Cardiac muscle cell (in vitro differentiated cells and primary cell): ENCODE results near the gene DBP. TPM values are rescaled to one million over a fixed set of nuclear protein-coding genes. Genes with fewer than 3 reads are reported as not detected.

Experiments
- DNase-seq, 2 donors: peaks; one replicate each; pipeline versions ENCODE4 v3.0.0 to v3.0.0-alpha.2; 2010 to 2017; ENCODE audit warnings: low read depth in 1 of 2, low spot score in 1 of 2
- H3K27ac ChIP-seq: fragments of 200-600 bp; sonication (generic); 2 replicates; pipeline ENCODE4 v1.5.1; 2016
- H3K27me3 ChIP-seq: fragments of 200-600 bp; sonication (generic); 2 replicates; pipeline ENCODE4 v1.6.0; 2016; ENCODE audit warnings: control low read depth
- H3K36me3 ChIP-seq: fragments of 200-600 bp; sonication (generic); 2 replicates; pipeline ENCODE4 v1.5.1; 2016; ENCODE audit warnings: control low read depth
- H3K4me1 ChIP-seq: fragments of 200-600 bp; sonication (generic); 2 replicates; pipeline ENCODE4 v1.8.1; 2017; ENCODE audit warnings: low read depth, mild to moderate bottlenecking, mixed run types
- H3K4me3 ChIP-seq: fragments of 200-600 bp; sonication (generic); 2 replicates; pipeline ENCODE4 v1.5.1; 2016; ENCODE audit warnings: mild to moderate bottlenecking
- H3K9me3 ChIP-seq: fragments of 200-600 bp; sonication (generic); 2 replicates; pipeline ENCODE4 v1.5.1; 2017; ENCODE audit warnings: low read depth, mild to moderate bottlenecking, control low read depth
- polyA plus RNA-seq: library from polyadenylated mRNA; unstranded; fragments of >200 nt; fragmentation: Nextera tagmentation; extraction: Ambion mirVana; gene quantifications from 2 replicates; pipeline ENCODE4 v1.2.1, GENCODE V29; 2016
- total RNA-seq: library from RNA; depleted of rRNA; stranded (reverse); fragments of >200 nt; gene quantifications from 2 replicates; pipeline ENCODE4 v1.2.3, GENCODE V29; 2016
- TF ChIP-seq, protein P1 (sequence below): IDR thresholded peaks from 2 replicates; pipeline ENCODE4 v1.5.1; 2012; ENCODE audit warnings: low read depth, mild to moderate bottlenecking, low read length

DBP gene
- total and polyA plus RNA-seq, 2 experiments from 2014 or later = 23.3 to 30.0 TPM

DNA sequence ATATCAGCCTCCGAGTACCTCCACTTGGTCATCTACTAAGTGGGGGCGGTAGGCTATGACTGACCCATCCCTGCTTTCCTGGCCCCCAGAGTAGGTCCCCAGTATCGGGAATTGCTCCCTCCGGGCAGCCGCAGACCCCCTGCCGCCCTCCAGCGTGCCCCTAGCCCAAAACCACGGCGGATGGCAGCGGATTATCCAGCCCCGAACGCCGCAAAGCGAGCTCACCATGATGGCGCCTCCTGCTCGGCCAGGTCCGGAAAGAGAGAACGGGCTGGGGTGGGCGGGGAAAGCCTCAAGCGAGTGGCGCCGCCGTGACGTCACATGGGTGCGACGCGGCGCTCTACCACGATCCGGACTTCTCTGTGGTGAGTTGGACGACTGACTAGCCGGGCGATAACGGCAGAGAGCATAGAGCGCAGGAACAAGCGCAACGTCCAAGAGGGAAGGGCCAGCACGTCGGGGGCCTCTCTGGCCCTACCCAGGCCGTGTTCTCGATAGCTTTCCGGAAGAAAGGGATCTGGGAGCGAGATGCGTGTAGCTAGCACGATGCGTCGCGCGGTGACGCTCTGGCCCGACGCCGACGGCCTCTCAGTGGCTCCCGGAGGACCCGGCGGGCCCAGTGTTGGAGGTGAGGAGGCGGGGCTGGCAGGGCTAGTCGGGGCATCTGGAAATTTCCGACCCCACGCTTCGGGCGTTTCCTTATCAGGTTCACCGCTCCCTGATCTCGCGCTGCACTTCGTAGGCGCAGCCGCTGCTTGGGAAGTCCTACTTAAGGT is 18.1 kb downstream of the DBP start, which contains the start of the genes RPL18 and SPHK2:
Gene RPL18, minus strand, starts transcription at position 263 of the 776 bp plus-strand sequence. Its CDS starts 35 bp downstream, at position 228.
Gene SPHK2, plus strand, starts transcription at position 591 of the 776 bp plus-strand sequence. CDS start 1,009 bp downstream, outside the sequence.
- H3K27ac ChIP-seq = peak within 1 kb of the TSS; percentile 88
- no peaks in the 10 kb centered on the region for H3K9me3 ChIP-seq
- H3K27me3 ChIP-seq = no peaks in the 10 kb centered on the region
- peaks cover 15% of the 10 kb centered on the region for H3K4me1 ChIP-seq
- H3K36me3 ChIP-seq = peaks cover 26% of the 10 kb centered on the region
- peak within 1 kb of the TSS; percentile 89 for H3K4me3 ChIP-seq
- DNase-seq = peak; percentile 99 to 100
- TF ChIP-seq, protein P1, sequence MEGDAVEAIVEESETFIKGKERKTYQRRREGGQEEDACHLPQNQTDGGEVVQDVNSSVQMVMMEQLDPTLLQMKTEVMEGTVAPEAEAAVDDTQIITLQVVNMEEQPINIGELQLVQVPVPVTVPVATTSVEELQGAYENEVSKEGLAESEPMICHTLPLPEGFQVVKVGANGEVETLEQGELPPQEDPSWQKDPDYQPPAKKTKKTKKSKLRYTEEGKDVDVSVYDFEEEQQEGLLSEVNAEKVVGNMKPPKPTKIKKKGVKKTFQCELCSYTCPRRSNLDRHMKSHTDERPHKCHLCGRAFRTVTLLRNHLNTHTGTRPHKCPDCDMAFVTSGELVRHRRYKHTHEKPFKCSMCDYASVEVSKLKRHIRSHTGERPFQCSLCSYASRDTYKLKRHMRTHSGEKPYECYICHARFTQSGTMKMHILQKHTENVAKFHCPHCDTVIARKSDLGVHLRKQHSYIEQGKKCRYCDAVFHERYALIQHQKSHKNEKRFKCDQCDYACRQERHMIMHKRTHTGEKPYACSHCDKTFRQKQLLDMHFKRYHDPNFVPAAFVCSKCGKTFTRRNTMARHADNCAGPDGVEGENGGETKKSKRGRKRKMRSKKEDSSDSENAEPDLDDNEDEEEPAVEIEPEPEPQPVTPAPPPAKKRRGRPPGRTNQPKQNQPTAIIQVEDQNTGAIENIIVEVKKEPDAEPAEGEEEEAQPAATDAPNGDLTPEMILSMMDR = no peak

DNA sequence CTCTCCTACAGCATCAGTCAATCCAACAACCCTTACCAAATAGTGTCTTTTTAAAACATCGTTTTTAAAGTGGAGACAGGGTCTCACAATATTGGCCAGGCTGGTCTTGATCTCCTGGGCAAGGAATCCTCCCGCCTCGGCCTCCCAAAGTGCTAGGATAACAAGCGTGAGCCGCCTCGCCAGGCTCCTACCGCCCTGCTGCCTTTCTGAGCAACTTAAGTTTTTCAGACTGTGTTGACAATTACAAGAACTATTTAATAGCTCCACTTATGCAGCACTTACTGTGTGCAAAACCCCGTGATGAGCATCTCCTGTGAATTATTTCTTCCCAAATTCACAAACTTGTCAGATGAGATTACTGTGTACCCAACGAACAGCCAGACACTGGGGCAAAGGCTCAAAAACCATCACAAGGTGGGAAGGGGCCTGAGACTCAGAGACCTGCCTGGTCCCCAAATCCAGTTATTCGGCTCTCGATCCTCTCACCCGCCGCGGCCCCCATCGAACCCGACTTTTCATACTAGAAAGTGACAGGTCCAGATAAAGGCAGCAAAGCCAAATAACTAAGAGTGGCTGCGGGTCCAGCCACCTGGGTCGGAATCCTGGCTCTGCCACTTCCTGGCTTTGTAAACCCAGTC is 18.8 kb downstream of the DBP start:
- Histone ChIP-seq H3K4me1 (peaks cover 23% of the 10 kb centered on the region), H3K36me3 (peaks cover 26% of the 10 kb centered on the region), H3K9me3 (no peaks in the 10 kb centered on the region), H3K27ac (peak overlapping the region; percentile 88), H3K4me3 (peak overlapping the region; percentile 89), H3K27me3 (no peaks in the 10 kb centered on the region)
- TF ChIP-seq, protein P1 = no peak
- peak in 1 of 2 donors; percentile 47 for DNase-seq

DNA sequence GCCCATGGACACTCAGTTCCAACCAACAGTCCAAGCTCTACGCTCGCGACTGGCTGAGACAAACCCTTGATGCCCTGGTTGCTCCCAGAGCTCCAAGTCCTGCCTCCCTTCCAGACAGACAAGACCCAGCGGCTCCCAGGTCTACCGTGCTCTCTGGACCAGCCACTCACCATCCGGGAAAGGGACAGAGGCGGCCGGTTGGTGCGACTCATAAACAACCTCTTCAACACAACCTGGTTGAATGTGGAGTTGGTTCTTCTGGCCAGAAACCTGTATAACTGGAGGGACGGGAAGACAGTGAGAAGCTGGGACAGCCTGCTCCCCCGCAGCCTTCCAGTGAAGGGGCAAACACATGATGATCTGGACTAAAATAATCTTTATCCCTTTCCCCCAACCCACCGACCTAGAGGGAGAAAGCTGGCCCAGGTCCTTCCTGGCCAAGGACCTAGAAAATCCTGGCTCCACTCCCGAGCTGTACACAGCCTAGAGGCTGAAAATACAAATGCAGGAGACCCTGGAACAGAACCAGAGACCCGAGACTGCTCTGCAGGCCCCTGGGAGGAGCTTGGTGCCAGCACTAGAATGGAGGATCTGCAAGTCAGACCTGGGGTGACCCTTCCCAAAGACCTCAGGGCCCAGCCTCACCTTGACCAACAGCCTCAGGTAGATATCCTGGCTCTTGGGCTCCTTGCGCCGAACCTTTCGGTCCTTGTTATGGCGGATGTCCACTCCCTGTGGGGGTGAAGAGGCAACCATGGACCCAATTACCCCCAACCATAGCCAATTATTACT is 19.8 kb downstream of the DBP start:
- H3K4me3 ChIP-seq = peak overlapping the region; percentile 89
- H3K9me3 ChIP-seq = no peaks in the 10 kb centered on the region
- DNase-seq = peak in 1 of 2 donors; percentile 61
- peaks cover 23% of the 10 kb centered on the region for H3K4me1 ChIP-seq
- no peaks in the 10 kb centered on the region for H3K27me3 ChIP-seq
- H3K27ac ChIP-seq = peak overlapping the region; percentile 44
- H3K36me3 ChIP-seq = peaks cover 26% of the 10 kb centered on the region
- TF ChIP-seq, protein P1 = peak; percentile 22

DNA sequence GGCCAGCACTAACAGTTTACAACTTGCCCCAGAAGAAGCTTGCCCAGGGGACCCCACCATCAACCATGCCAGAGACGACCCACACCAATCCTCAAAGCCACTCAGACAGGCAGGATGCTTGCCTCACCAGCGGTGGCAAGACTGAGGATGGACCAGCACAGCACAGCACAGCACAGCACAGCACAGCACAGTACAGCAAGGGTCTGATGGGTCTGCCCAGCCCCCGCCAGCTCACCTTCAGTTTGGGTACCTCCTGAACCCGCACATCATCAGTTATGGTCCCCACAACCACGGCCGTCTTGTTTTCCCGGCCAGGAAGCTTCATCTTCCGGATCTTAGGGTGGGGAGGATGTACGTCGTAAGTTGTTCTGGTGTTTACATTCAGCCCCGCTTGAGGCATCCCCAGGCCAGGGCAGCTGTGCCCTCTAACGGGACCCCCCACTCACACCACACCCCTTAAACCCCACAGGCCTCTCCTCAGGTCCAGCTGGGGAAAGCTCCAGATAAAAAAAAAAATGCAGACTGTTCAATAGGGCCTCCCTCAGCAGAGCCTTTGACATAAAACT is 20.6 kb downstream of the DBP start:
- H3K4me3 ChIP-seq = no peak overlapping the region
- H3K27ac ChIP-seq = no peak overlapping the region
- H3K4me1 ChIP-seq = peaks cover 23% of the 10 kb centered on the region
- H3K36me3 ChIP-seq = peaks cover 26% of the 10 kb centered on the region
- TF ChIP-seq, protein P1 = no peak
- DNase-seq = no peak
- H3K27me3 ChIP-seq = no peaks in the 10 kb centered on the region
- no peaks in the 10 kb centered on the region for H3K9me3 ChIP-seq

DNA sequence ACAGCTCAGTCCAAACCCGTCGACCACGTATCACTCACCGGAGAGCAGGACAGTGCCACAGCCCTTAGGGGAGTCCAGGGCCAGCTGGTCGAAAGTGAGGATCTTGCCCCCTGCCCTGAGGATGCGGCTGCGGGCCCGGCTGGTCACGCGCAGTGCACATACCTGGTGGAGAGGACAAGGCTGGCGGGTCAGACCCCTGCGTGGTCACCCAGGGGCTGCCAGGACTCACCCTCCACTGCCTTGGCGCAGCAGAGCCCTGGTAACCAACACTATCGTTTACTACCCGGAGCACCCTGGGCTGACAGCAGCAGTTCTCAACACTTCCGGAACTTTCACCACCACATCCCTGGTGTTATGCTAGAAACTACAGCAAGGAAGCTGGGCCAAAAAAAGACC is 21.1 kb downstream of the DBP start:
- Histone ChIP-seq H3K27me3 (no peaks in the 10 kb centered on the region), H3K9me3 (no peaks in the 10 kb centered on the region), H3K27ac (no peak overlapping the region), H3K4me1 (peaks cover 23% of the 10 kb centered on the region), H3K36me3 (peaks cover 26% of the 10 kb centered on the region), H3K4me3 (no peak overlapping the region)
- TF ChIP-seq, protein P1 = no peak
- no peak for DNase-seq
